C4-2B (cell line): ENCODE measurements around the gene HOPX.
A peak's percentile ranks its signal among the peaks of the same experiment; 100 is the strongest.

Experiments used
- ZFX ChIP-seq: fragments of 450-650 bp; IDR thresholded peaks from 2 replicates; pipeline ENCODE4 v1.6.1; 2017
- TF ChIP-seq, protein P1 (sequence below): fragments of 450-650 bp; conservative IDR thresholded peaks from 2 replicates; pipeline ENCODE4 v1.5.1; 2017; ENCODE audit warnings: mild to moderate bottlenecking

DNA sequence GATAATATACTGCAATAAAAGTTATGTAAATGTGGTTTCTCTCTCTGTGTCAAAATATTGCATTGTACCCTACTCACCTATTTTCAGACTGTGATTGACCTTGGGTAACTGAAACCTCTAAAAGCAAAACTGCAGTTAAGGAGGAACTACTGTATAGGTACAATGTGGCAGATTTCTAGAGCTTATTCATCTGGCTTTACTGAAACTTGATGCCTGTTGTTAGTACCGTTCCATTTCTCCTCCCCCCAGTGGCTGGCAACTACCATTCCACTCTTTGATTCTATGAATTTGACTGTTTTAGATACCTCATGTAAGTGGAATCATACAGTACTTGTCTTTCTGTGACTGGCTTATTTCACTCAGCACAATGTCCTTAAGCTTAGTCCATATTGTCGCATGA, 61.9 kb downstream of the HOPX start:
- TF ChIP-seq, protein P1, sequence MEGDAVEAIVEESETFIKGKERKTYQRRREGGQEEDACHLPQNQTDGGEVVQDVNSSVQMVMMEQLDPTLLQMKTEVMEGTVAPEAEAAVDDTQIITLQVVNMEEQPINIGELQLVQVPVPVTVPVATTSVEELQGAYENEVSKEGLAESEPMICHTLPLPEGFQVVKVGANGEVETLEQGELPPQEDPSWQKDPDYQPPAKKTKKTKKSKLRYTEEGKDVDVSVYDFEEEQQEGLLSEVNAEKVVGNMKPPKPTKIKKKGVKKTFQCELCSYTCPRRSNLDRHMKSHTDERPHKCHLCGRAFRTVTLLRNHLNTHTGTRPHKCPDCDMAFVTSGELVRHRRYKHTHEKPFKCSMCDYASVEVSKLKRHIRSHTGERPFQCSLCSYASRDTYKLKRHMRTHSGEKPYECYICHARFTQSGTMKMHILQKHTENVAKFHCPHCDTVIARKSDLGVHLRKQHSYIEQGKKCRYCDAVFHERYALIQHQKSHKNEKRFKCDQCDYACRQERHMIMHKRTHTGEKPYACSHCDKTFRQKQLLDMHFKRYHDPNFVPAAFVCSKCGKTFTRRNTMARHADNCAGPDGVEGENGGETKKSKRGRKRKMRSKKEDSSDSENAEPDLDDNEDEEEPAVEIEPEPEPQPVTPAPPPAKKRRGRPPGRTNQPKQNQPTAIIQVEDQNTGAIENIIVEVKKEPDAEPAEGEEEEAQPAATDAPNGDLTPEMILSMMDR = peak; percentile 28
- no peak for TF ChIP-seq ZFX
